Left colon (tissue), 2 donors: ENCODE measurements around the gene EFHD2. TPM values are rescaled to one million over a fixed set of nuclear protein-coding genes. Genes with fewer than 3 reads are reported as not detected.

Experiments
- ATAC-seq: fragments of 200-7000 bp; cut with Tn5 transposase; one replicate; pipeline ENCODE4 v1.9.1; 2020; ENCODE audit warnings: mild to moderate bottlenecking, moderate library complexity
- DNase-seq, 2 donors: peaks; one replicate each; pipeline ENCODE4 v3.0.0-alpha.2; 2020
- intact Hi-C, 2 donors: fragments of 100-400 bp; cut with DNase I in 1 of 2; cut with micrococcal nuclease in 1 of 2; formaldehyde crosslinking; loops; one replicate each; pipeline versions ENCODE4 v1.11.2 to v1.14.0; 2022; cut with DNase I, micrococcal nuclease
- total RNA-seq, 2 donors: library from RNA; stranded (reverse); fragmentation: NEBNext Ultra II Directional; extraction: Animal tissue kit (Norgen Biotek cat#: 25700); gene quantifications; one replicate each; pipeline ENCODE4 v1.2.1, GENCODE V29; 2021
- donor health status: DM: no; HTN: no; CAD: no.
- donor health status: DM: yes; HTN: yes; CAD: no.

EFHD2 gene
- total RNA-seq, 2 donors from 2014 or later, result 164 to 178 TPM

- DNase-seq (no peak), ATAC-seq (no peak)
- intact Hi-C loops, result no loop called here
Measured at GRCh38 chr1:15408890-15409387, 749 bp upstream of the EFHD2 start.

- peak in 1 of 2 donors; percentile 60 for DNase-seq
- ATAC-seq, result peak; percentile 8
Measured at GRCh38 chr1:15410223-15410883, 665 bp downstream of the EFHD2 start.

GRCh38 chr1:15410884-15411245 is 1.2 kb downstream of the EFHD2 start:
- no peak for ATAC-seq
- peak in 1 of 2 donors; percentile 53 for DNase-seq
- intact Hi-C loops, result no loop called here

More at GRCh38 chr1:15410223-15410883, 665 bp downstream of the EFHD2 start:
- intact Hi-C loops, result no loop called here

GRCh38 chr1:15411593-15412137 is 2.0 kb downstream of the EFHD2 start:
- peak; percentile 7 for ATAC-seq
- DNase-seq, result peak in 1 of 2 donors; percentile 62
- intact Hi-C loops, result no loop called here

- intact Hi-C loops, result no loop called here
- ATAC-seq (peak; percentile 15), DNase-seq (peak in 1 of 2 donors; percentile 63)
Measured at GRCh38 chr1:15412175-15412800, 2.6 kb downstream of the EFHD2 start.

- peak in 1 of 2 donors; percentile 77 for DNase-seq
- intact Hi-C loops, result no loop called here
- peak; percentile 39 for ATAC-seq
Measured at GRCh38 chr1:15412843-15413242, 3.2 kb downstream of the EFHD2 start.

GRCh38 chr1:15413563-15414444 is 4.1 kb downstream of the EFHD2 start:
- DNase-seq (peak; percentile 66 to 80), ATAC-seq (peak; percentile 46)
- intact Hi-C loops, result no loop called here

GRCh38 chr1:15414445-15414983 is 4.8 kb downstream of the EFHD2 start:
- DNase-seq (no peak), ATAC-seq (no peak)
- intact Hi-C loops, result no loop called here

GRCh38 chr1:15417059-15417934 is 7.6 kb downstream of the EFHD2 start:
- ATAC-seq (peak; percentile 60), DNase-seq (peak; percentile 77 to 89)
- intact Hi-C loops, result no loop called here

- ATAC-seq (no peak), DNase-seq (peak in 1 of 2 donors; percentile 48)
- intact Hi-C loops, result no loop called here
Measured at GRCh38 chr1:15418806-15419515, 9.3 kb downstream of the EFHD2 start.

- no peak for ATAC-seq
- DNase-seq, result peak in 1 of 2 donors; percentile 37
- intact Hi-C loops, result no loop called here
Measured at GRCh38 chr1:15420853-15421465, 11.3 kb downstream of the EFHD2 start.

GRCh38 chr1:15422871-15423270 is 13.2 kb downstream of the EFHD2 start:
- no peak for ATAC-seq
- no peak for DNase-seq
- intact Hi-C loops, result no loop called here

- DNase-seq, result peak in 1 of 2 donors; percentile 29
- intact Hi-C loops, result no loop called here
- ATAC-seq, result peak; percentile 16
Measured at GRCh38 chr1:15423355-15424077, 13.8 kb downstream of the EFHD2 start.

- ATAC-seq, result peak; percentile 76
- peak; percentile 84 to 92 for DNase-seq
- intact Hi-C loops, result no loop called here
Measured at GRCh38 chr1:15424146-15424667, 14.5 kb downstream of the EFHD2 start.

GRCh38 chr1:15424981-15425380 is 15.3 kb downstream of the EFHD2 start:
- intact Hi-C loops, result loop anchor here in 1 of 2 donors (5.0 kb wide), 1 partner anchor 98 kb away; no protein-coding TSS in a partner anchor
- DNase-seq, result no peak
- no peak for ATAC-seq

GRCh38 chr1:15425521-15425920 is 15.8 kb downstream of the EFHD2 start:
- intact Hi-C loops, result loop anchor here in 1 of 2 donors (5.0 kb wide), 1 partner anchor 98 kb away; no protein-coding TSS in a partner anchor
- DNase-seq (no peak), ATAC-seq (no peak)
